Caco-2 (cell line): ENCODE results near the gene ANKRD66. TPM values are rescaled to one million over a fixed set of nuclear protein-coding genes. Genes with fewer than 3 reads are reported as not detected.

Source experiments
- BruUV-seq: library from RNA; stranded (reverse); fragments of 400-500 nt; replicated peaks from 2 replicates; lab custom pipeline; 2021; lab: Mats Ljungman, UMichigan
- CTCF ChIA-PET: fragments of 300-600 bp; sonication (Branson Sonifier 250); formaldehyde crosslinking; loops from one replicate; lab custom pipeline; 2022; ENCODE audit warnings: antibody characterized with exemption; lab: Charles Lee
- POLR2A ChIA-PET: fragments of 300-600 bp; sonication (Branson Sonifier 250); formaldehyde crosslinking; loops from one replicate; lab custom pipeline; 2022; ENCODE audit warnings: antibody characterized with exemption; lab: Charles Lee
- DNase-seq, 2 experiments: peaks; one replicate each; pipeline versions ENCODE4 v3.0.0 to v3.0.0-alpha.2; 2020 to 2022
- H3K27me3 ChIP-seq: replicated peaks from 2 replicates; pipeline ENCODE4 v1.6.0; 2011; ENCODE audit warnings: low read length; ENCODE audit not compliant: control insufficient read depth, insufficient read depth
- H3K36me3 ChIP-seq: 2 replicates; pipeline ENCODE4 v1.5.1; 2011; ENCODE audit warnings: low read length; ENCODE audit not compliant: control insufficient read depth, insufficient read depth
- H3K4me1 ChIP-seq: fragments of 250-450 bp; sonication (Bioruptor Pico); 2 replicates; pipeline ENCODE4 v1.5.1; 2020; ENCODE audit warnings: mild to moderate bottlenecking
- H3K4me3 ChIP-seq: 2 replicates; pipeline ENCODE4 v1.5.1; 2011; ENCODE audit warnings: low read depth, mild to moderate bottlenecking, control low read depth, low read length
- H3K9me3 ChIP-seq: fragments of 250-450 bp; sonication (Bioruptor Pico); 2 replicates; pipeline ENCODE4 v1.5.1; 2020; ENCODE audit warnings: mild to moderate bottlenecking, moderate library complexity
- H3K27ac Mint-ChIP-seq: one replicate; pipeline ENCODE4 v1.8.0; 2022; ENCODE audit warnings: mixed read lengths; ENCODE audit not compliant: unreplicated experiment
- H3K27me3 Mint-ChIP-seq: one replicate; pipeline ENCODE4 v1.8.0; 2022; ENCODE audit warnings: mixed read lengths; ENCODE audit not compliant: insufficient read depth, unreplicated experiment
- H3K36me3 Mint-ChIP-seq: one replicate; pipeline ENCODE4 v1.8.0; 2022; ENCODE audit warnings: mild to moderate bottlenecking, mixed read lengths; ENCODE audit not compliant: insufficient read depth, unreplicated experiment
- H3K4me1 Mint-ChIP-seq: one replicate; pipeline ENCODE4 v1.8.0; 2022; ENCODE audit warnings: low read depth, mixed read lengths; ENCODE audit not compliant: unreplicated experiment
- H3K4me3 Mint-ChIP-seq: one replicate; pipeline ENCODE4 v1.8.0; 2022; ENCODE audit warnings: mild to moderate bottlenecking, moderate library complexity, mixed read lengths; ENCODE audit not compliant: unreplicated experiment
- H3K9me3 Mint-ChIP-seq: one replicate; pipeline ENCODE4 v1.8.0; 2022; ENCODE audit warnings: mixed read lengths; ENCODE audit not compliant: unreplicated experiment
- intact Hi-C: fragments of 100-400 bp; cut with micrococcal nuclease; formaldehyde crosslinking; loops from one replicate; pipeline ENCODE4 v1.10.0; 2022; ENCODE audit not compliant: unreplicated experiment
- total RNA-seq: library from RNA; stranded (reverse); gene quantifications from 2 replicates; pipeline ENCODE4 v1.2.3, GENCODE V29; 2022
- TF ChIP-seq, protein P1 (sequence below), 2 experiments: fragments of 200-600 bp in 1 of 2; IDR thresholded peaks; 1 replicate in 1 of 2; 2 replicates in 1 of 2; pipeline versions ENCODE4 v1.5.1 to v1.8.0; 2011 to 2022; ENCODE audit warnings: antibody characterized with exemption in 1 of 2, control low read depth in 1 of 2, inconsistent platforms in 1 of 2, low read depth in 1 of 2, low read length in 1 of 2, mild to moderate bottlenecking in 1 of 2, moderate library complexity in 1 of 2; ENCODE audit not compliant: insufficient read depth in 1 of 2, severe bottlenecking in 1 of 2, unreplicated experiment in 1 of 2

Gene ANKRD66
- total RNA-seq, 1 experiment from 2014 or later, result not detected

DNA sequence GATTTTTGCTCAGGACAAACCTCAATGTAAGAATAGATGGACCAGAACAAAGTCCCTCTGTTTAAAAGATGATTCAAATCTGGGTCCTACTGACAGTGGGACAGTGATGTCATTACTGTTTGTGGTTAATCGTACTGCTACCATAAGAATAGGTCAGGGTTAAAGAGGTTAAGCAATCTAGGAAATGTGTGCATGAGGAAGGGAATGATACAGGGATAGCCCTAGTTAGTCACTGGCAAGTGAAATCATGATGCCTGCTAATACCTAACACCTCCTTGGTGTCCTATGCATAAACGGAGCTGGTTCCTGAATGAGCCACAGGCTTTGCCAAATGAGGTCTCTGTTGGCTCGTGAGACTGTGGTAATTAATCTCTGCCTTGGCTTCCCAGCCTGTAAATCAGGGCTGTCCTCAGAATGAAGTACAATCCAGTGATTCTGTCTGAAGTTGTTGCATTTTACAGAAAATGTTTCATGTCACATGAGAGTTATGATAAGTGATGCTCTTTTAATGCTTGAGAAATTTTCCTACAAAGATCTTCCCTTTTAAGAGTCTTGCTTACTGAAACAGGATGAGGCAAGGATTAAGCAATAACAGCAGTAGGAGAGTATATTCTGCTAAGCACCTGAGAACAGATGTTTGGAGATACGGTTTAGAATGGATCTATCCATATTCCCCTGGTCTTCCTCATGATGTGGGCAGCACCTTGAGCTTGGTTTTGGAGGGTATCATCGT, 50.3 kb downstream of the ANKRD66 start:
- intact Hi-C loops, result no loop called here
- Histone ChIP-seq H3K4me1 (peaks cover 25% of the 10 kb centered on the region), H3K36me3 (peaks cover 2% of the 10 kb centered on the region; the same call in 1 of the 2 replicates), H3K4me3 (no peak overlapping the region), H3K9me3 (no peaks in the 10 kb centered on the region), H3K27me3 (no peaks in the 10 kb centered on the region)
- H3K36me3 Mint-ChIP-seq, result peaks cover 11% of the 10 kb centered on the region
- no peak overlapping the region for H3K4me3 Mint-ChIP-seq
- ChIA-PET CTCF (no interaction called here), POLR2A (no interaction called here)
- no peak overlapping the region for H3K27ac Mint-ChIP-seq
- H3K4me1 Mint-ChIP-seq, result peaks cover 35% of the 10 kb centered on the region
- TF ChIP-seq, protein P1, sequence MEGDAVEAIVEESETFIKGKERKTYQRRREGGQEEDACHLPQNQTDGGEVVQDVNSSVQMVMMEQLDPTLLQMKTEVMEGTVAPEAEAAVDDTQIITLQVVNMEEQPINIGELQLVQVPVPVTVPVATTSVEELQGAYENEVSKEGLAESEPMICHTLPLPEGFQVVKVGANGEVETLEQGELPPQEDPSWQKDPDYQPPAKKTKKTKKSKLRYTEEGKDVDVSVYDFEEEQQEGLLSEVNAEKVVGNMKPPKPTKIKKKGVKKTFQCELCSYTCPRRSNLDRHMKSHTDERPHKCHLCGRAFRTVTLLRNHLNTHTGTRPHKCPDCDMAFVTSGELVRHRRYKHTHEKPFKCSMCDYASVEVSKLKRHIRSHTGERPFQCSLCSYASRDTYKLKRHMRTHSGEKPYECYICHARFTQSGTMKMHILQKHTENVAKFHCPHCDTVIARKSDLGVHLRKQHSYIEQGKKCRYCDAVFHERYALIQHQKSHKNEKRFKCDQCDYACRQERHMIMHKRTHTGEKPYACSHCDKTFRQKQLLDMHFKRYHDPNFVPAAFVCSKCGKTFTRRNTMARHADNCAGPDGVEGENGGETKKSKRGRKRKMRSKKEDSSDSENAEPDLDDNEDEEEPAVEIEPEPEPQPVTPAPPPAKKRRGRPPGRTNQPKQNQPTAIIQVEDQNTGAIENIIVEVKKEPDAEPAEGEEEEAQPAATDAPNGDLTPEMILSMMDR (IDR thresholded peaks at IDR 0.05; ENCODE audit: insufficient read depth in 1 of 2, low read depth in 1 of 2, low read length in 1 of 2, severe bottlenecking in 1 of 2, unreplicated experiment in 1 of 2), result no peak
- no peak for DNase-seq
- no peaks in the 10 kb centered on the region for H3K9me3 Mint-ChIP-seq
- H3K27me3 Mint-ChIP-seq, result no peaks in the 10 kb centered on the region
- no TSS peak for BruUV-seq

- Mint-ChIP-seq H3K36me3 (peaks cover 11% of the 10 kb centered on the region), H3K27ac (no peak overlapping the region), H3K27me3 (no peaks in the 10 kb centered on the region), H3K4me1 (peaks cover 14% of the 10 kb centered on the region), H3K4me3 (no peak overlapping the region), H3K9me3 (no peaks in the 10 kb centered on the region)
- BruUV-seq, result no TSS peak
- Histone ChIP-seq H3K4me3 (no peak overlapping the region), H3K27me3 (no peaks in the 10 kb centered on the region), H3K4me1 (peaks cover 2% of the 10 kb centered on the region; the same call in 1 of the 2 replicates), H3K9me3 (no peaks in the 10 kb centered on the region; the same call in 1 of the 2 replicates), H3K36me3 (peaks cover 2% of the 10 kb centered on the region; the same call in 1 of the 2 replicates)
- CTCF ChIA-PET, result no interaction called here
- TF ChIP-seq, protein P1 (IDR thresholded peaks at IDR 0.05; ENCODE audit: insufficient read depth in 1 of 2, low read depth in 1 of 2, low read length in 1 of 2, severe bottlenecking in 1 of 2, unreplicated experiment in 1 of 2), result no peak
- POLR2A ChIA-PET, result no interaction called here
- no peak for DNase-seq
- intact Hi-C loops, result no loop called here
Observed at GRCh38 chr6:46799657-46800056, 52.9 kb downstream of the ANKRD66 start.

DNA sequence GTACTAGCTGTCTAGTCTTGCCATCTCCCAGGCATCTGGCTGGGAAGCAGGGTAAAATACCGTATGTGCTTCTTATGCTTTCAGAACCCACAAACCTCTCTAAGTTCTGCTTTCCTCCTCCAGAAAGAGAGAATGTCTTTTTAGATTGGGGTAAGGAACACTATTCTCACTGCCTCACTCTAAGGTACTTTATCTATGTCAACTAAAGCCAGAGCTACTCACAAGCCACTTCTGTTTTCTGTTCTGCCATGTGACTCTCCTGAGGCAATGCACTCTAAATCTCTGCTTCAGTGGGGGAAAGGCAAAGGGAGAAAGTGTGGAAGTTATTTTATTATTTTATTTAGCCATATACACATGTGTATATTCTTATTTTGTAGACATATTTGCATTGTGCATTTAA, 62.1 kb downstream of the ANKRD66 start:
- peaks cover 16% of the 10 kb centered on the region for H3K9me3 Mint-ChIP-seq
- H3K4me1 ChIP-seq, result no peaks in the 10 kb centered on the region
- intact Hi-C loops, result no loop called here
- ChIA-PET CTCF (interaction anchor here (0.6 kb wide), 1 partner anchor 75 kb away, joined by 3 read pairs; no protein-coding TSS in a partner anchor), POLR2A (no interaction called here)
- no TSS peak for BruUV-seq
- H3K4me3 Mint-ChIP-seq, result no peak overlapping the region
- no peak overlapping the region for H3K27ac Mint-ChIP-seq
- peaks cover 7% of the 10 kb centered on the region for H3K36me3 Mint-ChIP-seq
- H3K4me1 Mint-ChIP-seq, result no peaks in the 10 kb centered on the region
- H3K36me3 ChIP-seq, result no peaks in the 10 kb centered on the region
- DNase-seq, result no peak
- H3K27me3 Mint-ChIP-seq, result no peaks in the 10 kb centered on the region
- no peak overlapping the region for H3K4me3 ChIP-seq
- TF ChIP-seq, protein P1 (IDR thresholded peaks at IDR 0.05; ENCODE audit: insufficient read depth in 1 of 2, low read depth in 1 of 2, low read length in 1 of 2, severe bottlenecking in 1 of 2, unreplicated experiment in 1 of 2), result no peak
- no peaks in the 10 kb centered on the region for H3K27me3 ChIP-seq
- no peaks in the 10 kb centered on the region for H3K9me3 ChIP-seq

Other genes starting within 250 kb of the ANKRD66 start
- gene CYP39A1, start 94.1 kb upstream of the ANKRD66 start, total RNA-seq, result not detected in 2 replicates
- gene SLC25A27, start 94.0 kb upstream of the ANKRD66 start, total RNA-seq, result 0.64 TPM in 1 of 2 replicates, not detected in the other
- gene TDRD6, start 59.0 kb upstream of the ANKRD66 start, total RNA-seq, result not detected in 2 replicates
- gene PLA2G7, start 11.6 kb upstream of the ANKRD66 start, total RNA-seq, result 0.19 and 0.32 TPM in 2 replicates
- 8.1 and 12.0 TPM in 2 replicates for gene MEP1A, start 46.5 kb downstream of the ANKRD66 start, total RNA-seq
- not detected in 2 replicates for gene ADGRF5, start 175.0 kb downstream of the ANKRD66 start, total RNA-seq